Frontal cortex (tissue), 4 donors: ENCODE data around the gene IL1RAPL1. TPM values are rescaled to one million over a fixed set of nuclear protein-coding genes. Genes with fewer than 3 reads are reported as not detected.
"Not testable (repeated sequence)": the region's sequence is repeated elsewhere in the genome, so short reads cannot be mapped to it uniquely, and the experiment has no call there.

Experiments used
- DNase-seq, 2 donors: peaks; one replicate each; pipeline ENCODE4 v3.0.0; 2012; ENCODE audit warnings: low spot score in 2 of 2
- FAIRE-seq: peaks from 2 replicates; lab custom pipeline; 2012; peaks lifted over from hg19 to GRCh38; lab: Jason Lieb, UNC
- total RNA-seq: library from RNA; depleted of rRNA; stranded (reverse); fragments of >200 nt; gene quantifications from one replicate; pipeline ENCODE4 v1.2.3, GENCODE V29; 2014
- donor health status: control.
- donor health status: control.
- donor health status: control.

Gene IL1RAPL1
- total RNA-seq, 1 donor from 2014 or later = 14.3 TPM

- no peak for FAIRE-seq
Measured at GRCh38 chrX:28756647-28757046, 169.4 kb downstream of the IL1RAPL1 start.

GRCh38 chrX:28757290-28757689 is 170.0 kb downstream of the IL1RAPL1 start:
- FAIRE-seq (no peak), DNase-seq (no peak)

More at GRCh38 chrX:28756647-28757046, 169.4 kb downstream of the IL1RAPL1 start:
- no peak for DNase-seq

GRCh38 chrX:28766561-28766960 is 179.3 kb downstream of the IL1RAPL1 start:
- DNase-seq = not testable (repeated sequence)
- FAIRE-seq = peak; percentile 93

GRCh38 chrX:28773807-28774206 is 186.6 kb downstream of the IL1RAPL1 start:
- FAIRE-seq = no peak

GRCh38 chrX:28787206-28787605 is 200.0 kb downstream of the IL1RAPL1 start:
- FAIRE-seq = no peak

More at GRCh38 chrX:28773807-28774206, 186.6 kb downstream of the IL1RAPL1 start:
- no peak for DNase-seq

GRCh38 chrX:28800671-28801070 is 213.4 kb downstream of the IL1RAPL1 start:
- not testable (repeated sequence) for DNase-seq, FAIRE-seq

More at GRCh38 chrX:28787206-28787605, 200.0 kb downstream of the IL1RAPL1 start:
- DNase-seq = no peak

- DNase-seq (no peak), FAIRE-seq (peak; percentile 17)
Measured at GRCh38 chrX:28802625-28803024, 215.4 kb downstream of the IL1RAPL1 start.

GRCh38 chrX:28835991-28836390 is 248.7 kb downstream of the IL1RAPL1 start:
- DNase-seq = no peak
- FAIRE-seq = no peak

GRCh38 chrX:28843817-28844216 is 256.6 kb downstream of the IL1RAPL1 start:
- FAIRE-seq (no peak), DNase-seq (no peak)

GRCh38 chrX:28847423-28847822 is 260.2 kb downstream of the IL1RAPL1 start:
- DNase-seq = peak; percentile 1 to 3
- FAIRE-seq = peak; percentile 6

- FAIRE-seq = no peak
- DNase-seq = no peak
Measured at GRCh38 chrX:28848707-28849106, 261.5 kb downstream of the IL1RAPL1 start.

- FAIRE-seq = no peak
- no peak for DNase-seq
Measured at GRCh38 chrX:28850955-28851354, 263.7 kb downstream of the IL1RAPL1 start.

GRCh38 chrX:28851871-28852270 is 264.6 kb downstream of the IL1RAPL1 start:
- FAIRE-seq = no peak
- no peak for DNase-seq

- DNase-seq (no peak), FAIRE-seq (no peak)
Measured at GRCh38 chrX:28854637-28855036, 267.4 kb downstream of the IL1RAPL1 start.

- no peak for FAIRE-seq
Measured at GRCh38 chrX:28876408-28876807, 289.2 kb downstream of the IL1RAPL1 start.

GRCh38 chrX:28876901-28877300 is 289.7 kb downstream of the IL1RAPL1 start:
- no peak for FAIRE-seq
- DNase-seq = no peak

More at GRCh38 chrX:28876408-28876807, 289.2 kb downstream of the IL1RAPL1 start:
- no peak for DNase-seq

- no peak for DNase-seq
- no peak for FAIRE-seq
Measured at GRCh38 chrX:28880136-28880535, 292.9 kb downstream of the IL1RAPL1 start.

- no peak for FAIRE-seq
- DNase-seq = no peak
Measured at GRCh38 chrX:28884823-28885222, 297.6 kb downstream of the IL1RAPL1 start.

GRCh38 chrX:28888416-28888815 is 301.2 kb downstream of the IL1RAPL1 start:
- DNase-seq = no peak
- no peak for FAIRE-seq

- FAIRE-seq (no peak), DNase-seq (no peak)
Measured at GRCh38 chrX:28889591-28890090, 302.4 kb downstream of the IL1RAPL1 start.

- DNase-seq = no peak
- FAIRE-seq = no peak
Measured at GRCh38 chrX:28901637-28902036, 314.4 kb downstream of the IL1RAPL1 start.

GRCh38 chrX:28910487-28910886 is 323.2 kb downstream of the IL1RAPL1 start:
- FAIRE-seq = no peak

More at GRCh38 chrX:28910487-28910886, 323.2 kb downstream of the IL1RAPL1 start:
- no peak for DNase-seq
